Liver (tissue), 9 donors: ENCODE results near the gene MCM7. TPM values are rescaled to one million over a fixed set of nuclear protein-coding genes. Genes with fewer than 3 reads are reported as not detected.
A peak's percentile ranks its signal among the peaks of the same experiment; 100 is the strongest.
"Not testable (repeated sequence)": the region's sequence is repeated elsewhere in the genome, so short reads cannot be mapped to it uniquely, and the experiment has no call there.

ENCODE experiments used
- DNase-seq: peaks from one replicate; pipeline ENCODE4 v3.0.0-alpha.2; 2017; ENCODE audit warnings: low spot score
- H3K27ac ChIP-seq, 2 donors: one replicate each; pipeline ENCODE4 v1.7.0; 2013; ENCODE audit warnings: inconsistent platforms in 2 of 2, low read length in 2 of 2, control low read depth in 1 of 2, low read depth in 1 of 2, mild to moderate bottlenecking in 1 of 2
- H3K27me3 ChIP-seq, 4 donors: one replicate each; pipeline versions ENCODE4 v1.6.1 to v1.7.0; 2013; ENCODE audit warnings: low read length in 3 of 4, inconsistent platforms in 1 of 4, mild to moderate bottlenecking in 1 of 4, moderate library complexity in 1 of 4; ENCODE audit not compliant: control insufficient read depth in 4 of 4, insufficient read depth in 4 of 4
- H3K36me3 ChIP-seq, 4 donors: one replicate each; pipeline versions ENCODE4 v1.6.1 to v1.7.0; 2013; ENCODE audit warnings: low read length in 3 of 4, mild to moderate bottlenecking in 3 of 4, low read depth in 1 of 4, moderate library complexity in 1 of 4; ENCODE audit not compliant: control insufficient read depth in 4 of 4, insufficient read depth in 3 of 4
- H3K4me1 ChIP-seq, 4 donors: one replicate each; pipeline versions ENCODE4 v1.6.1 to v1.7.0; 2013; ENCODE audit warnings: low read length in 3 of 4, mild to moderate bottlenecking in 3 of 4, moderate library complexity in 1 of 4; ENCODE audit not compliant: control insufficient read depth in 4 of 4, insufficient read depth in 4 of 4
- H3K4me3 ChIP-seq, 3 donors: one replicate each; pipeline versions ENCODE4 v1.6.1 to v1.7.0; 2013; ENCODE audit warnings: low read length in 3 of 3, control low read depth in 1 of 3, low read depth in 1 of 3, mild to moderate bottlenecking in 1 of 3
- H3K9ac ChIP-seq, 2 donors: one replicate each; pipeline ENCODE4 v1.7.0; 2013; ENCODE audit warnings: low read length in 2 of 2, mild to moderate bottlenecking in 2 of 2, moderate library complexity in 2 of 2, control low read depth in 1 of 2, low read depth in 1 of 2
- H3K9me3 ChIP-seq, 4 donors: one replicate each; pipeline versions ENCODE4 v1.6.1 to v1.7.0; 2013; ENCODE audit warnings: low read length in 3 of 4; ENCODE audit not compliant: control insufficient read depth in 4 of 4
- EGR1 ChIP-seq, 2 donors: IDR thresholded peaks; 2 replicates each; pipeline ENCODE4 v1.6.1; 2016 to 2018; ENCODE audit warnings: antibody characterized with exemption in 2 of 2, low read depth in 2 of 2
- FOXA1 ChIP-seq: IDR thresholded peaks from 2 replicates; pipeline ENCODE4 v1.6.1; 2016; ENCODE audit warnings: antibody characterized with exemption
- FOXA2 ChIP-seq: IDR thresholded peaks from 2 replicates; pipeline ENCODE4 v1.6.1; 2016; ENCODE audit warnings: antibody characterized with exemption
- GABPA ChIP-seq, 2 donors: IDR thresholded peaks in 1 of 2; conservative IDR thresholded peaks in 1 of 2; 2 replicates each; pipeline ENCODE4 v1.6.1; 2016; ENCODE audit warnings: antibody characterized with exemption in 2 of 2, mild to moderate bottlenecking in 1 of 2, moderate library complexity in 1 of 2
- HNF4A ChIP-seq, 2 donors: conservative IDR thresholded peaks; 2 replicates each; pipeline ENCODE4 v1.6.1; 2016; ENCODE audit warnings: antibody characterized with exemption in 2 of 2, mild to moderate bottlenecking in 2 of 2
- HNF4G ChIP-seq: IDR thresholded peaks from 2 replicates; pipeline ENCODE4 v1.6.1; 2016; ENCODE audit warnings: antibody characterized with exemption
- JUND ChIP-seq, 2 donors: IDR thresholded peaks; 2 replicates each; pipeline ENCODE4 v1.6.1; 2016; ENCODE audit warnings: antibody characterized with exemption in 2 of 2
- NR2F2 ChIP-seq: IDR thresholded peaks from 2 replicates; pipeline ENCODE4 v1.6.1; 2016; ENCODE audit warnings: antibody characterized with exemption
- RAD21 ChIP-seq, 2 donors: IDR thresholded peaks; 2 replicates each; pipeline ENCODE4 v1.6.1; 2016; ENCODE audit warnings: antibody characterized with exemption in 2 of 2, mild to moderate bottlenecking in 2 of 2
- RXRA ChIP-seq, 2 donors: IDR thresholded peaks; 2 replicates each; pipeline ENCODE4 v1.6.1; 2017 to 2018; ENCODE audit warnings: antibody characterized with exemption in 2 of 2, mild to moderate bottlenecking in 1 of 2
- SP1 ChIP-seq: IDR thresholded peaks from 2 replicates; pipeline ENCODE4 v1.6.1; 2018; ENCODE audit warnings: antibody characterized with exemption, mild to moderate bottlenecking
- TAF1 ChIP-seq: conservative IDR thresholded peaks from 2 replicates; pipeline ENCODE4 v1.6.1; 2016; ENCODE audit warnings: antibody characterized with exemption, mild to moderate bottlenecking
- YY1 ChIP-seq: IDR thresholded peaks from 2 replicates; pipeline ENCODE4 v1.6.1; 2016; ENCODE audit warnings: antibody characterized with exemption, mild to moderate bottlenecking
- WGBS: extraction: QIAGEN DNeasy Blood & Tissue Kit; methylation state at CpG from one replicate; pipeline ENCODE4 v1.1.7; 2013; 5-methylcytosine and 5-hydroxymethylcytosine counted together
- polyA plus RNA-seq, 2 donors: library from polyadenylated mRNA; stranded (reverse) in 1 of 2; unstranded in 1 of 2; fragments of 200-250 nt in 1 of 2; fragments of >200 nt in 1 of 2; fragmentation: Nextera tagmentation in 1 of 2; extraction: Ambion mirVana in 1 of 2; gene quantifications; one replicate each; pipeline versions ENCODE4 v1.2.1 to v1.2.3, GENCODE V29; 2013 to 2015
- total RNA-seq, 2 donors: library from RNA; depleted of rRNA; stranded (reverse); fragments of >200 nt; gene quantifications; one replicate each; pipeline ENCODE4 v1.2.3, GENCODE V29; 2014
- TF ChIP-seq, protein P1 (sequence below): IDR thresholded peaks from 2 replicates; pipeline ENCODE4 v1.6.1; 2016; ENCODE audit warnings: antibody characterized with exemption
- TF ChIP-seq, protein P2 (sequence below): IDR thresholded peaks from 2 replicates; pipeline ENCODE4 v1.6.1; 2016; ENCODE audit warnings: antibody characterized with exemption
- TF ChIP-seq, protein P3 (sequence below): IDR thresholded peaks from 2 replicates; pipeline ENCODE4 v1.6.1; 2016; ENCODE audit warnings: antibody characterized with exemption
- TF ChIP-seq, protein P4 (sequence below): IDR thresholded peaks from 2 replicates; pipeline ENCODE4 v1.6.1; 2016; ENCODE audit warnings: antibody characterized with exemption, mild to moderate bottlenecking
- TF ChIP-seq, protein P5 (sequence below): fragments of 150-350 bp; IDR thresholded peaks from 2 replicates; pipeline ENCODE4 v1.5.1; 2017; ENCODE audit warnings: improper control_type of control experiment, low read depth, low read length; ENCODE audit not compliant: missing input control
- donor health status: healthy.
- donor health status: healthy.
- donor health status: healthy.
- donor health status: healthy.
- donor health status: healthy.

MCM7 gene
- total and polyA plus RNA-seq, 4 donors: 12.6 to 143 (median 17.6) TPM

DNA sequence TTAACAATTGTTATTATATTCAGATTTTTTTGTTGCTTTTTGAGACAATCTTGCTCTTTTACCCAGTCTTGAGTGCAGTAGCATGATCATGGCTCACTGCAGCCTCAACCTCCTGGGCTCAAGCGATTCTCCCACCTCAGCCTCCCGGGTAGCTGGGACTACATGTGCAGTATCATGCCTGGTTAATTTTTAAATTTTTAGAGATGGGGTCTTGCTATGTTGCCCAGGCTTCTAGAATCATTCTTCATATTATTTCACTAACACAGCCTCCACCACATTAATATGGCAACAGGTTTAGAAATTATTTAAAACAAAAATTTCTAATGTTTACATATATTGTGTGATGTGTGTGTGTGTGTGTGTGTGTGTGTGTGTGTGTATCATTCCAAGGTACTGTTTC lies 46.1 kb upstream of the MCM7 start:
- WGBS: 94% methylated on average over 2 of the region's 2 CpGs
- no peak for TF ChIP-seq RAD21 (IDR thresholded peaks at IDR 0.05)
- no peak for TF ChIP-seq EGR1 (IDR thresholded peaks at IDR 0.05; ENCODE audit: low read depth in 2 of 2)
- TF ChIP-seq YY1: no peak
- TF ChIP-seq GABPA (IDR thresholded peaks at IDR 0.05 in 1 of 2, conservative IDR thresholded peaks at IDR 0.05 in 1 of 2): no peak
- TF ChIP-seq HNF4G: no peak
- TF ChIP-seq RXRA (IDR thresholded peaks at IDR 0.05): no peak
- TF ChIP-seq FOXA1: no peak
- H3K27ac ChIP-seq: no peak overlapping the region

DNA sequence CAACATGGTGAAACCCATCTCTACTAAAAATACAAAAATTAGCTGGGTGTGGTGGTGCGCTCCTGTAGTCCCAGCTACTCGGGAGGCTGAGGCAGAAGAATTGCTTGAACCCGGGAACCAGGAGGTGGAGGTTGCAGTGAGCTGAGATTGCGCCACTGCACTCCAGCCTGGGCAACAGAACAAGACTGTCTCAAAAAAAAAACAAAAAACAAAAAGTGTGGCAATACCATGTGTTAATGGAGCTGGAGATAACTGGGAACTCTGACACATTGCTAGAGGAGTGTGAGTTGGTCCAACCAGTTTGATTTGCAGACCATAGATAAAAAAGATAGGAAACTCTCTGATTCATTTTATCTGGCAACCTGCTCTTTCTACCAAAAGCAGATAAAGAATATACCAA lies 45.2 kb upstream of the MCM7 start:
- H3K9me3 ChIP-seq, H3K27me3 ChIP-seq, H3K9ac ChIP-seq, DNase-seq, H3K27ac ChIP-seq, H3K4me3 ChIP-seq, H3K36me3 ChIP-seq: not testable (repeated sequence)
- TF ChIP-seq YY1 (peak; percentile 27), HNF4A (conservative IDR thresholded peaks at IDR 0.05) (peak; percentile 6 to 41), JUND (IDR thresholded peaks at IDR 0.05) (peak in 1 of 2 donors; percentile 15)
- TF ChIP-seq, protein P1, sequence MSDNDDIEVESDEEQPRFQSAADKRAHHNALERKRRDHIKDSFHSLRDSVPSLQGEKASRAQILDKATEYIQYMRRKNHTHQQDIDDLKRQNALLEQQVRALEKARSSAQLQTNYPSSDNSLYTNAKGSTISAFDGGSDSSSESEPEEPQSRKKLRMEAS: peak; percentile 43
- 67% methylated on average over 4 of the region's 4 CpGs for WGBS
- peaks cover 4 to 13% (median 10%) of the 10 kb centered on the region in 4 donors for H3K4me1 ChIP-seq

More for the DNA sequence above, 46.1 kb upstream of the MCM7 start:
- Histone ChIP-seq H3K4me3 (no peak overlapping the region), H3K9ac (no peak overlapping the region), H3K4me1 (peaks cover 4 to 13% (median 9%) of the 10 kb centered on the region in 4 donors), H3K36me3 (no peaks in the 10 kb centered on the region), H3K27me3 (no peaks in the 10 kb centered on the region), H3K9me3 (no peaks in the 10 kb centered on the region)
- no peak for DNase-seq

DNA sequence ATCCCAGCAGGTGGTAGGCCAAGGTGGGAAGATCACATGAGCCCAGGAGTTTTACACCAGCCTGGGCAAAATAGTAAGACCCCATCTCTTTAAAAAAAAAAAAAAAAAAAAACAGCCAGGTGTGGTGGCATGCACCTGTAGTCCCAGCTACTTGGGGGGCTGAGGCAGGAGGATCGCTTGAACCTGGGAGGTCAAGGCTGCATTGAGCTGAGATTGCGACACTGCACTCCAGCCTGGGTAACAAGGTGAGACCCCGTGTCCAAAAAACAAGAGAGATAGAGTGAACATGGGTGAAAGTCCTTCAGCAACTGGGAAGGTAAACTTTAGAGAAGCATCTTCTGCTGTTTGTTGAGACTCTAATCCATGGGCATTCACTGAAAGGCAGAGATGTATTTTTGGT lies 41.3 kb upstream of the MCM7 start:
- whole genome bisulfite sequencing: 72% methylated on average over 3 of the region's 3 CpGs
- H3K9me3 ChIP-seq: no peaks in the 10 kb centered on the region
- no peak overlapping the region for H3K9ac ChIP-seq
- DNase-seq: no peak
- H3K36me3 ChIP-seq: no peaks in the 10 kb centered on the region
- H3K27me3 ChIP-seq: no peaks in the 10 kb centered on the region
- TF ChIP-seq, protein P2, sequence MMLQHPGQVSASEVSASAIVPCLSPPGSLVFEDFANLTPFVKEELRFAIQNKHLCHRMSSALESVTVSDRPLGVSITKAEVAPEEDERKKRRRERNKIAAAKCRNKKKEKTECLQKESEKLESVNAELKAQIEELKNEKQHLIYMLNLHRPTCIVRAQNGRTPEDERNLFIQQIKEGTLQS: no peak
- TF ChIP-seq, protein P3, sequence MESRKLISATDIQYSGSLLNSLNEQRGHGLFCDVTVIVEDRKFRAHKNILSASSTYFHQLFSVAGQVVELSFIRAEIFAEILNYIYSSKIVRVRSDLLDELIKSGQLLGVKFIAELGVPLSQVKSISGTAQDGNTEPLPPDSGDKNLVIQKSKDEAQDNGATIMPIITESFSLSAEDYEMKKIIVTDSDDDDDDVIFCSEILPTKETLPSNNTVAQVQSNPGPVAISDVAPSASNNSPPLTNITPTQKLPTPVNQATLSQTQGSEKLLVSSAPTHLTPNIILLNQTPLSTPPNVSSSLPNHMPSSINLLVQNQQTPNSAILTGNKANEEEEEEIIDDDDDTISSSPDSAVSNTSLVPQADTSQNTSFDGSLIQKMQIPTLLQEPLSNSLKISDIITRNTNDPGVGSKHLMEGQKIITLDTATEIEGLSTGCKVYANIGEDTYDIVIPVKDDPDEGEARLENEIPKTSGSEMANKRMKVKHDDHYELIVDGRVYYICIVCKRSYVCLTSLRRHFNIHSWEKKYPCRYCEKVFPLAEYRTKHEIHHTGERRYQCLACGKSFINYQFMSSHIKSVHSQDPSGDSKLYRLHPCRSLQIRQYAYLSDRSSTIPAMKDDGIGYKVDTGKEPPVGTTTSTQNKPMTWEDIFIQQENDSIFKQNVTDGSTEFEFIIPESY: no peak
- TF ChIP-seq SP1: no peak
- TF ChIP-seq RAD21 (IDR thresholded peaks at IDR 0.05): no peak
- TF ChIP-seq TAF1: no peak
- no peak for TF ChIP-seq EGR1 (IDR thresholded peaks at IDR 0.05; ENCODE audit: low read depth in 2 of 2)
- TF ChIP-seq FOXA1: no peak
- TF ChIP-seq RXRA (IDR thresholded peaks at IDR 0.05): no peak
- TF ChIP-seq, protein P4, sequence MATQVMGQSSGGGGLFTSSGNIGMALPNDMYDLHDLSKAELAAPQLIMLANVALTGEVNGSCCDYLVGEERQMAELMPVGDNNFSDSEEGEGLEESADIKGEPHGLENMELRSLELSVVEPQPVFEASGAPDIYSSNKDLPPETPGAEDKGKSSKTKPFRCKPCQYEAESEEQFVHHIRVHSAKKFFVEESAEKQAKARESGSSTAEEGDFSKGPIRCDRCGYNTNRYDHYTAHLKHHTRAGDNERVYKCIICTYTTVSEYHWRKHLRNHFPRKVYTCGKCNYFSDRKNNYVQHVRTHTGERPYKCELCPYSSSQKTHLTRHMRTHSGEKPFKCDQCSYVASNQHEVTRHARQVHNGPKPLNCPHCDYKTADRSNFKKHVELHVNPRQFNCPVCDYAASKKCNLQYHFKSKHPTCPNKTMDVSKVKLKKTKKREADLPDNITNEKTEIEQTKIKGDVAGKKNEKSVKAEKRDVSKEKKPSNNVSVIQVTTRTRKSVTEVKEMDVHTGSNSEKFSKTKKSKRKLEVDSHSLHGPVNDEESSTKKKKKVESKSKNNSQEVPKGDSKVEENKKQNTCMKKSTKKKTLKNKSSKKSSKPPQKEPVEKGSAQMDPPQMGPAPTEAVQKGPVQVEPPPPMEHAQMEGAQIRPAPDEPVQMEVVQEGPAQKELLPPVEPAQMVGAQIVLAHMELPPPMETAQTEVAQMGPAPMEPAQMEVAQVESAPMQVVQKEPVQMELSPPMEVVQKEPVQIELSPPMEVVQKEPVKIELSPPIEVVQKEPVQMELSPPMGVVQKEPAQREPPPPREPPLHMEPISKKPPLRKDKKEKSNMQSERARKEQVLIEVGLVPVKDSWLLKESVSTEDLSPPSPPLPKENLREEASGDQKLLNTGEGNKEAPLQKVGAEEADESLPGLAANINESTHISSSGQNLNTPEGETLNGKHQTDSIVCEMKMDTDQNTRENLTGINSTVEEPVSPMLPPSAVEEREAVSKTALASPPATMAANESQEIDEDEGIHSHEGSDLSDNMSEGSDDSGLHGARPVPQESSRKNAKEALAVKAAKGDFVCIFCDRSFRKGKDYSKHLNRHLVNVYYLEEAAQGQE: no peak
- no peak for TF ChIP-seq YY1
- no peak for TF ChIP-seq FOXA2
- TF ChIP-seq NR2F2: no peak
- TF ChIP-seq, protein P5, sequence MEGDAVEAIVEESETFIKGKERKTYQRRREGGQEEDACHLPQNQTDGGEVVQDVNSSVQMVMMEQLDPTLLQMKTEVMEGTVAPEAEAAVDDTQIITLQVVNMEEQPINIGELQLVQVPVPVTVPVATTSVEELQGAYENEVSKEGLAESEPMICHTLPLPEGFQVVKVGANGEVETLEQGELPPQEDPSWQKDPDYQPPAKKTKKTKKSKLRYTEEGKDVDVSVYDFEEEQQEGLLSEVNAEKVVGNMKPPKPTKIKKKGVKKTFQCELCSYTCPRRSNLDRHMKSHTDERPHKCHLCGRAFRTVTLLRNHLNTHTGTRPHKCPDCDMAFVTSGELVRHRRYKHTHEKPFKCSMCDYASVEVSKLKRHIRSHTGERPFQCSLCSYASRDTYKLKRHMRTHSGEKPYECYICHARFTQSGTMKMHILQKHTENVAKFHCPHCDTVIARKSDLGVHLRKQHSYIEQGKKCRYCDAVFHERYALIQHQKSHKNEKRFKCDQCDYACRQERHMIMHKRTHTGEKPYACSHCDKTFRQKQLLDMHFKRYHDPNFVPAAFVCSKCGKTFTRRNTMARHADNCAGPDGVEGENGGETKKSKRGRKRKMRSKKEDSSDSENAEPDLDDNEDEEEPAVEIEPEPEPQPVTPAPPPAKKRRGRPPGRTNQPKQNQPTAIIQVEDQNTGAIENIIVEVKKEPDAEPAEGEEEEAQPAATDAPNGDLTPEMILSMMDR: no peak
- TF ChIP-seq, protein P1: no peak
- no peak for TF ChIP-seq JUND (IDR thresholded peaks at IDR 0.05)
- TF ChIP-seq HNF4A (conservative IDR thresholded peaks at IDR 0.05): no peak
- peaks cover 0 to 2% (median 0%) of the 10 kb centered on the region in 4 donors for H3K4me1 ChIP-seq
- H3K4me3 ChIP-seq: no peak overlapping the region
- H3K27ac ChIP-seq: no peak overlapping the region
